ENCODE data around the gene CRY2.

Gene CRY2

DNA sequence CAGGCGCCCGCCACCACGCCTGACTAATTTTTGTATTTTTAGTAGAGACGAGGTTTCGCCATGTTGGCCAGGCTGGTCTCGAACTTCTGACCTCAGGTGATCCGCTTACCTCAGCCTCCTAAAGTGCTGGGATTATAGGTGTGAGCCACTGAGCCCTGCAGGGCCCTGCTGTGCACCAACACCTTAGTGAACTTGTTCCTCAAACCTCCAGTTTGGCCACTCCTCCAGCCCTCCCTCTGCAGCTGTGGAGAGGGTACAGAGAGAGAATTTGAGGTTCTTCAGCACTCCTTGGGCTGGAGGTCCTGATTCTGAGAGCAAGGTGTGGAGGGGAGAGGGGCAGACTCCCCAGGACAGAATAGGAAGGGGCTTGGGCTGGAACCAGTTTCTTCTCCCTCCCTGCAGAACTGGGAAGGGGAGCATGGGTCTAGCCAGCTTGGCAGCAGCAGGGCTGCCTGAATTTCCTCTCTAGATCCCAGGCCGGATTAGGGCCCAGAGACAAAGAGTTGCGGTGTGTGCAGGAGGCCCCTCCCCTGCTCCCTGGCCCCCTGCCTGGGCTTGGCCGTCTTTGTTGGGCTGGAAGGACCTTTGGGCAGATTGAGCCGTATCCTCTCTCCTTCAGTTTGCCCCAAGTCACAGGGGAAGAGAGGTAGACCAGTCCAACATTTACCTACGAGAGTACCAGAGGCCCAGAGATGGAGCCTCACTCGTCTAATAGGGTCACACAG lies 72.7 kb downstream of the CRY2 start:
- DNase-seq: no peak

DNA sequence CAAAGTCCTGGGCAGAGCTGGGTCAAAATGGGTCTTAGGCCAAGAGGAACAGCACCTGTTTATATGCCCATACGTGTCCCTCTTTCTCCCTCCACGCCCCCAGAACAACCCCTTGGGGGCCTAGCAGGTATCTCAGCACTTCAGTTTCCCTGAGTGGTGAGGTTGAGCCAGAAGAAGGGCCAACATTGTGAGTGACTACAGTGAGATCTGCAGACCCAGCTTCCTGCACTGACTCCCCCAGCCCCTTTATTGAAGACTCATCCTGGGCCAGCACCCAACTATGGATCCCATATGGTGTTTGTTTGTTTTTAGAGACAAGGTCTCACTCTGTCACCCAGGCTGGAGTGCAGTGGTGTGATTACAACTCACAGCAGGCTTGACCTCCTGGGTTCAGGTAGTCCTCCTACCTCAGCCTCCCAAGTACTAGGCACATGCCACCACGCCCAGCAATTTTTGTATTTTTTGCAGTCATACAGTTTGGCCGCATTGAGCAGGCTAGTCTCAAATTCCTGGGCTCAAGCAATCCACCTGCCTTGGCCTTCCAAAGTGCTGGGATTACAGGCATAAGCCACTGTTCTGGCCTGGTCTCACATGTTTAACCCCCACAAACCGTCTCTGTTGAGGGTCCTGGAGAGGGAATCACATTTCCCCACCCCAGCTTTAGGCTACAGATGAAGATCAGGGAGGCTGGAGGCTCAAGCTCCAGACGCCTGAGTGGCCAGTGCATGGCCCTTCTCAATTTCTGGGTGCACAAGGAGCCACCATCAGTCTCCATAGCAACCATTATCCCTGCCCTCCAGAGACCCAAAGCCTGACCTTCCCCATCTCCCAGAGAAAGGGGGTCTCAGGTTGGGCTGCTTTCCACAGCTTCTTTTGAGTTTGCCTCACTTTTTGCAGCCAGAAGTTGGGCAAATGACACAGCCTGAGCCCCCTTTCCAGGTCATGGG lies 73.5 kb downstream of the CRY2 start:
- DNase-seq: no peak

DNA sequence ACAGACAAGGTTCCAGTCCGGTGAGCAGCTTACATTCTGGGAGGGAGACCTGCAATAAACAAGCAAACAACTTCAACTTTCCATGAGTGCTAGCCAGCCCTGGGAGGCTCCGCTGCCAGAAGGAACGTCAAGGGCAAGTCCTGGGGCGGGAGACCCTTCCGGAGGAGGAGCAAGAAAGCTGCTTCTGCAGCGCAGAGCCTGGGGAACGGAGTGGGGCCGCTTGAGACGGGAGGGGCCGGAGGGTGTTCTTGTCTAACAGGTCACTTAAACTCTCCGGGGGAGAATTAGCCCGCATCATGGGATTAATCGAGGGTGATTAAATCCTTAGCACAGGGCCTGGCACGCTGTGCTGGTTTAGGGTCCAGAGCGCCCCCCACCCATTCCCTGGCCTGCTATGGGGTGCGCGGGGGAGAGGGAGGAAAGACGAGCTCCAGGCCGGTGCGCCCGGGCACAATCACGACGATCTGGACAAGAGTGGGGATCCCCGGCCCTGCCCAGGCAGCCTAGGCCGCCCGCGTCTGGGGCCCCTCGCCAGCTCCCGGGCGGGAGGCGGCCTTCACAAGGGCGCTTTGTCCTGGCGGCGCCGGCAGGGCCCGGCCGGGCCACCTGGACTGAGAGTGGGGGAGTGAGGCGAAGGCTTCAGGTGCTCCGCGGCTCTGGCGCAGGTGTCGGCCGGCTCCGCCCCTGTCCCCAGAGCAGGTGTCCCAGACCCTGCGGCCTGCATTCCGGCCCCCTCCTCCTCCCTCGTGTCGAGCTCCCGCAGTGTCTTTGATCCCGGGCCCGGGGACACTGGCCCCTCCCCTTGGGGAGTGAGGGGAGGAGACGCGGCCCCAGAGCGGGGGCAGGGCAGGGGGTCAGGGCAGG lies 74.5 kb downstream of the CRY2 start:
- DNase-seq: no peak

DNA sequence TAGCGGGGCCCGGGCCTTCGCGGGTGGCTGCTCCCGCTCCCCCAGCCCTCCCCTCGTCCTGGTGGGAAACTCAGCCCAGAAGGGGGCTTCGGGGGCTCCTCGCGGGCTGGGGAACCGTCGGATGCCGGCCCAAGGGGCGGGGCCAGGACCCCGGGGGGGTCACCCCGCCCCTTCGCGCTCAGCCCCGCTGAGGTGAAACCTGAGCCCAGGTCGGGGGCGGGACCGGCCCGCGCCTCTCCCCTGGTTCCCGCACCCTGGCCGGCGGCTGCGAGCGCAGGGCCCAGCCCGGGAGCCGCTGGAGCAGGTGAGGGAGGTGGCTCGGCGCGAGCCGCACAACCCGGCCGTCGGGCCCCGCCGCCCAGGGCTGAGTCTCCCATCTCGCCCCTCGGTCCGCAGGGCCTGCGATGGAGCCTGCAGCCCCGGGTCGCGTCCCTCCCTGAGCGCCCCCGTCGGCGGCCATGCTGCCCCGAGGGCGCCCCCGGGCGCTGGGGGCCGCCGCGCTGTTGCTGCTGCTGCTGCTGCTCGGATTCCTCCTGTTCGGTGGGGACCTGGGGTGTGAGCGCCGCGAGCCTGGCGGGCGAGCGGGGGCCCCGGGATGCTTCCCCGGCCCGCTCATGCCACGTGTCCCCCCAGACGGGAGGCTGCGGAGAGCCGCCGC lies 75.3 kb downstream of the CRY2 start, which contains the start of gene LARGE2:
Gene LARGE2 (plus strand): TSS at position 232 of the 658 bp plus-strand sequence. CDS start 227 bp downstream, at position 459.
- DNase-seq: no peak

DNA sequence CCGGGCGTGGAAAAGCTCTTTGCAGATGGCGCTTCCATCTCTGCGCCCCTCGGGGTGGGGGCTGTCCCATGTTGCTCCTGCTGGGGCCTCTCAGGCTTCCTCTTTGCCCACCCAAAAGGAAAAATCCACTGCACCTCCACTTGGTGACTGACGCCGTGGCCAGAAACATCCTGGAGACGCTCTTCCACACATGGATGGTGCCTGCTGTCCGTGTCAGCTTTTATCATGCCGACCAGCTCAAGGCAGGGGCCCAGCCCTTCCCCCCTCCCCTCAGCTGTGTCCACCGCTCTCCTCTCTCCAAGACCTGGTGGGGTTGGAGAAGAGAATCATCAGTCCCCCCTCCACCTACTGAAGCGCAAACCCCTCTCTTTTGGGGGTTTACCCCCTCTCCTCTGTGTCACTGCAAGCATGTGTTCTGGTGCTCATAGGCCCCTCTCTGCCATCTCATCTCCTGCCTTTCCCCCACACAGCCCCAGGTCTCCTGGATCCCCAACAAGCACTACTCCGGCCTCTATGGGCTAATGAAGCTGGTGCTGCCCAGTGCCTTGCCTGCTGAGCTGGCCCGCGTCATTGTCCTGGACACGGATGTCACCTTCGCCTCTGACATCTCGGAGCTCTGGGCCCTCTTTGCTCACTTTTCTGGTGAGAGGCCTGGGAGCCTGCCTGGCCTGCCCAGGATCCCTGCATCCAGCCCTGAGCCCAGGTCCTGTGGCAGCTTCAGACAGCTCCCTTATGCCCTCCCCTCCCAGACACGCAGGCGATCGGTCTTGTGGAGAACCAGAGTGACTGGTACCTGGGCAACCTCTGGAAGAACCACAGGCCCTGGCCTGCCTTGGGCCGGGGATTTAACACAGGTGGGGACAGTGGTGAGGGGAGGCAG lies 77.0 kb downstream of the CRY2 start:
- DNase-seq: no peak

DNA sequence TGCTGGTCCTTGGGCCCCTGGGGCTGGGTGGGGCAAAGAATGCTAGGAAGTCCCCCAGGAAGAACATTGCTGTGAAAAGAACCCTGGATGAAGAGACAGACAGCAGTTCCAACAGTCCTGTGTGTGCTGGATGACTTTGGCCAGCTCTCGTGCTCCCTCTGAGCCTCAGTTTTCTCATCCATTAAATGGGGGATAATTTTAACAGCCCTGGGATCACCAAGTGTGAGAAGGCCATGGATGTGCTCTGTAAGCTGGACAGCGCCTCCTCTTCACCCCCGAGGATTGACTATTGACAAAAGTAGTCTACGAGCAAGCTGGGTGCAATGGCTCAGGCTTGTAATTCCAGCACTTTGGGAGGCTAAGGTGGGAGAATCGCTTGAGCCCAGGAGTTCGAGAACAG lies 77.7 kb downstream of the CRY2 start:
- DNase-seq: no peak

DNA sequence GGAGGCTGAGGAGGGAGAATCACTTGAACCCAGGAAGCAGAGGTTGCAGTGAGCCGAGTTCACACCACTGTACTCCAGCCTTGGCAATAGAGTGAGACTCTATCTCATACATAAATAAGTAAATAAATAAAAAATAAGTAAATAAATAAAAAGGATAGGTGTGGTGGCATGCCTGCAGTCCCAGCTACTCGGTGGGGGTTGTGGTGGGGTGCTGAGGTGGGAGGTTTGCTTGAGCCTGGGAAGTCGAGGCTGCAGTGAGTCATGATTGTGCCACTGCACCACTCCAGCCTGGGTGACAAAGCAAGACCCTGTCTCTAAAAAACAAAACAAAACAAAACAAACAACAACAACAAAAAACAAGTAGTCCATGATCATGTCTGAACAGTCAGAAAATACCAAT lies 78.3 kb downstream of the CRY2 start:
- DNase-seq: no peak

DNA sequence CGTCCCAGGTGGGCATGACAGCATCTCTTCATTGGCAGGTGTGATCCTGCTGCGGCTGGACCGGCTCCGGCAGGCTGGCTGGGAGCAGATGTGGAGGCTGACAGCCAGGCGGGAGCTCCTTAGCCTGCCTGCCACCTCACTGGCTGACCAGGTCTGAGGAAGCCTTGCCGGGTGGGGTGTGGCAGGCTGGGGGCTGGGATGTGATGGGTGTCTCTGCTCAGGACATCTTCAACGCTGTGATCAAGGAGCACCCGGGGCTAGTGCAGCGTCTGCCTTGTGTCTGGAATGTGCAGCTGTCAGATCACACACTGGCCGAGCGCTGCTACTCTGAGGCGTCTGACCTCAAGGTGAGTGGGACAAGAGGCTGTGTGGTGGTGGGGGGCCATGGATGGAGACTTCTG lies 78.7 kb downstream of the CRY2 start:
- no peak for DNase-seq

DNA sequence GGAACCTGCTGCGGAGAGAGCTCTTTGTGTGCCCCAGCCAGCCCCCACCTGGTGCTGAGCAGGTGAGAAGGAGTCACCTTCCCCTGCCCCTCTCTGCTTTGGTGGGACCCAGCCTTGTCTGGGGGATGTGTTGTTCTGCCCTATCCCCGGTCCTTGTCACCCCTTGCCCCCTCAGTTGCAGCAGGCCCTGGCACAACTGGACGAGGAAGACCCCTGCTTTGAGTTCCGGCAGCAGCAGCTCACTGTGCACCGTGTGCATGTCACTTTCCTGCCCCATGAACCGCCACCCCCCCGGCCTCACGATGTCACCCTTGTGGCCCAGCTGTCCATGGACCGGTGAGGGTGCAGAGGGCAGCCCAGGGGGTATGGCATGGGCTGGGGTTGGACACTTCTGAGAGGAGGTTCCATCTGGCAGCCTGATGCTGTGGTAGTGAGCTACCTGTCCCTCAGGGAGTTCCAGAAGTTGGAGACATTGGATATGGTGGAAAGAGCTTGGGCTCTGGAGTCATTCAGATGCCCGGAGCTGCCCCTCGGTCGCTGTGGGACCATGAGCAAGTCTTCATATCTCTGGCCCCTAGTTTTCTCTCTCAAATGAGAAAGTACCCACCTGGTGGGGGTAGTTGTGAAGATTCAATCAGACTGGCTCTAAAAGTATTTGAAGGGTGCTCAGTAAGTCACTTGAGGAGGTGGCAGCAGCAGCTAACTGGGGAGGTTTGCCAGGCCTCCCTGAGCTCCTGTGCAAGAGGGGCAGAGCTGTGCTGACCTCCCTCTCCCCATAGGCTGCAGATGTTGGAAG lies 79.5 kb downstream of the CRY2 start:
- DNase-seq: no peak

DNA sequence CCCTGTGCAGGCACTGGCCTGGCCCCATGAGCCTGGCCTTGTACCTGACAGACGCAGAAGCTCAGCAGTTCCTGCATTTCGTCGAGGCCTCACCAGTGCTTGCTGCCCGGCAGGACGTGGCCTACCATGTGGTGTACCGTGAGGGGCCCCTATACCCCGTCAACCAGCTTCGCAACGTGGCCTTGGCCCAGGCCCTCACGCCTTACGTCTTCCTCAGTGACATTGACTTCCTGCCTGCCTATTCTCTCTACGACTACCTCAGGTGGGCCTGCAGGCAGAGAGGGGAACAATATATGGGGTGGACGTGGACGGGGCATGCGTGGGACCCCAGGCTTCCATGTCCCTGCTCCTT lies 80.0 kb downstream of the CRY2 start:
- no peak for DNase-seq

DNA sequence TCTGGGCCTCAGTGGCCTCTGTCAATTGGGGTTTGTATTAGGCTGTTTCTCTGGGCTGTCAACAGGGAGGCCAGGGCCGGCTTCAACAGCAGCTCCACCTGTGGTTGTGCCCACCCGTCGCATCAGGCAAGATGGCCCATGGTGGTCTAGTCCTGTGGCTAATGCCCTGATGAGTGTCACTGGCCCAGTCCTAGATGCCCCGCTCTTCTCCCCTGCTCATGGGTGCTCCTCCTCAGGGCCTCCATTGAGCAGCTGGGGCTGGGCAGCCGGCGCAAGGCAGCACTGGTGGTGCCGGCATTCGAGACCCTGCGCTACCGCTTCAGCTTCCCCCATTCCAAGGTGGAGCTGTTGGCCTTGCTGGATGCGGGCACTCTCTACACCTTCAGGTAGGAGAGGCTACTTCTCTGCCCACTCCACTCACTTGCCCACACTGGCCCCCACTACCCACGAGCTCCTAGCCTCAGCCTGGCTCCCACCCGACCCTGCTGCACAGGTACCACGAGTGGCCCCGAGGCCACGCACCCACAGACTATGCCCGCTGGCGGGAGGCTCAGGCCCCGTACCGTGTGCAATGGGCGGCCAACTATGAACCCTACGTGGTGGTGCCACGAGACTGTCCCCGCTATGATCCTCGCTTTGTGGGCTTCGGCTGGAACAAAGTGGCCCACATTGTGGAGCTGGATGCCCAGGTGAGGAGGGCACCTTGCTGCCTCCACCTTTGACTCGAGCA lies 80.6 kb downstream of the CRY2 start:
- DNase-seq: no peak

DNA sequence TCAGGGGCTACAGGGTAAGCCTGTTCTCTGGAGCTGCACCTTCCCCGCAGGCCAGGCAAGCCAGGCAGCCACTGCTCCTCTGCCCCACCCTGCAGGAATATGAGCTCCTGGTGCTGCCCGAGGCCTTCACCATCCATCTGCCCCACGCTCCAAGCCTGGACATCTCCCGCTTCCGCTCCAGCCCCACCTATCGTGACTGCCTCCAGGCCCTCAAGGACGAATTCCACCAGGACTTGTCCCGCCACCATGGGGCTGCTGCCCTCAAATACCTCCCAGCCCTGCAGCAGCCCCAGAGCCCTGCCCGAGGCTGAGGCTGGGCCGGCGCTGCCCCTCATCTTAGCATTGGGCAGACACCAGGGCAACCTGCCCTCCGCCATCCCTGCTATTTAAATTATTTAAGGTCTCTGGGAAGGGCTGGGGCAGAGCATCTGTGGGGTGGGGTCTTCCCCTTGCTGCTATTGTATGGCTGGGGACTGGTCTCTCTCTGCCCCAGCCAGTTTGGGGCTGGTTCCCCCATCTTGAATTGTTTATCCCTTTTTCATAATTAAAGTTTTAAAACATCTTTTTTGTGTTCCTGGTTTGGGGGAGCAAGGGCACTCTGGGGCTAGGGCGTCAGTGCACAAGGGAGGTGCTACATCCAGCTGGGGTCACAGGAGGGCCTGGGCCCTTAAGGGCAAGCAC lies 81.4 kb downstream of the CRY2 start:
- DNase-seq: no peak

DNA sequence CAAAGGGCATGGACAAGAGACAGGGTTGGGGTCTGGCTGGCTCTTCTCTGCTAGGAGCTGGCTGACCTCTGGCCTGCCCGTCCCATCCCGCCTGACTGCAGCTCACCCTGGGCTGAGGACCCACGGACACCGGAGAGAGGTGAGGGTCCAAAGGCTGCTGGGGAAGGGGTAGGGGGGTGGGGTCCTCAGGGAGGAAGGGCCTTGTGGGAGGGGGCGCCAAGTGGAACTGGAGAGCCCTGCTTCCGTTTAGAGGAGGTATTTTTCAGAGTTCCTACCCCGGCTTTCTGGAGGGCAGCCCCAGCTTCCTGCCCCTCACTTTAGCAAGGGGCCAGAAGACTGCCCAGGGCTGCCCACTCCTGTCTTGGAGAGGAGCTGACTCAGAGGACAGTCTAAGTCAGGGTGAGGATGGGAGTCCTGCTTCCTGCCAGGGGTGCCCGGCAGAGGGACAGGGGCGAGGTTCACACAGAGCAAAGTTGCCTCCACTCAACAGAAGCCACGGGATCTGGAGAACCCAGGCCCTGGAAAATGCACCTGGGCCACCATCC lies 82.3 kb downstream of the CRY2 start:
- no peak for DNase-seq

DNA sequence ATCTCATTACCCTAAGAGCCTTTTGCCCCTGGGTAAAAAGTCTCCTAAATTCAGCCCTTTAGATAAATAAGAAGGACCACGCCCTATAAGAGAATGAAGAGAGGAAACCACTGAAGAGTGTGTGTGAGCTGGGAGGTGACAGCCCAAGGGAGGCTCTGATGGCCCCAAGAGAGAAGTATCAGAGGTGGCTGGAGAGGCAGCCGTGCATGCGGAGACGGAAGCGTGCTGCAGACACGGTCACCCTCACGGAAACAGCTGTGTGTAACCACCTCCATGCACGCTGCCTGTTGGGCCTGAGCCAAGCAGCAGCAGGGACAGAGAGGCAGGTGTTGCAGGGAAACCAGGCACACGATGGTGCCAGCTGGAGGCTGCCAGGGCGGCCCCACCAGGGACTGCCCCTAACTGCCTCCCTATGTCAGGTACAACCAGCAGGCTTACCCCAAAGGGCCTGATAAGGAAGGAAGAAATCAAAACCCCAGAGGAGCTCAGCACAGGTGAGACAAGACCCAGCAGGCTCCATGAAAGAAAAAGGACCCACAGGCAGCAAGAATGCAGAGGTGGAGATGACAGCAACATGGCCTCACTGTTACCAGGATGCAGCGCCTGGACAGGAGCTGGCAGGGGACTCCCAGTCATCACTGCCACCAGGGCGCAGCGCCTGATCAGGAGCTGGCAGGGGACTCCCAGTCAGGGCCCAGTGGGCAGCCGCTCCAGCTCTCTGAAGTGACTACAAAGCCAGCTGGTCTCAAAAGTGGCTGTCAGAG lies 82.9 kb downstream of the CRY2 start:
- no peak for DNase-seq

DNA sequence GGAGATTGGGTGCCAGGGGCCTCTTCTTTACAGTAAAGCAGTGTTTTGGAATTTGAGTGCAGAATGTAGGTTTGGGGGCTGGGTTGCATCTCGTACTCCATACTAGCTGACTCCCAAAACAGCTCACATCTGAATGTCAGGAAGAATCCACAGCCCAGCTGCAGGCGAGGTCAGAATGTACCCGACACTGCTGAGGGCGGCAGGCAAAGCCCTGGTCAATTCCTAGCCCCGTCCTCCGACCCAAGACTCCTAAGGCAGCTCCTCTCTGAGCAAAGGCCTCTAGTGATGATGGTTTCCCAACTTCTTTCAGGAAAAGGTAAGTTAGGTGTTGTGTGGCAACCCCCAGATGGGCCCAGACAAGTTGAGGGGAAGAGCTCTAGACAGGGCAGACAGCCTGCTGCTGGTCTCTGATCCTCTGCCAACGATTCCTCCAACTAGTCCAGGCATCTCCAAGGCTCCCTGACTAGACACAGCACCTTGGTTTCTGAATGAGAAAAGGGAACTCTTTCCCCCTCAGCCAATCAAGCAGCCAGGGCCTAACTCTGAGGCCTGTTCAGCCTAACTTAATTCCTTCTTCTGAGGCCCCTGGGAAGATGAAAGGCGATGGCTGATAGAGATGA lies 83.8 kb downstream of the CRY2 start:
- DNase-seq: no peak

DNA sequence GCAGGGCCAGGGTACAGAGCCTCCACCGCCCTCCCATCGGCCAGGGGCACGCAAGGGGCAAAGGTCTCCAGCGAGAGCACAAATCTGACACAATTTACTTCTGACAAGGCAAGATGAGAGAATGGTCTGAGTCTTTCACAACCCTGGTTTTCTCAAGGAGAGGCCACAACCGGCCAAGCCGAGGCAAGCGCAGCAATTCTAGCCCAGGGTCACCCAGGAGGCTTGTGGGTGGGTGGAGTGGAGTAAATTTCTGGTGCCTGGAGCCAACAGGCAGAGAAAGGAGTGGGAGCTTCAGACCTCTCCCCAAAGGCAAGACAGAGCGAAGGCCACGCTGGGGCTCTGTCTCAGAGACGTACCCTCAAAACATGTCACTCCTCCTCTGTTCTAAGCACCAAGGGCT lies 84.5 kb downstream of the CRY2 start:
- no peak for DNase-seq

DNA sequence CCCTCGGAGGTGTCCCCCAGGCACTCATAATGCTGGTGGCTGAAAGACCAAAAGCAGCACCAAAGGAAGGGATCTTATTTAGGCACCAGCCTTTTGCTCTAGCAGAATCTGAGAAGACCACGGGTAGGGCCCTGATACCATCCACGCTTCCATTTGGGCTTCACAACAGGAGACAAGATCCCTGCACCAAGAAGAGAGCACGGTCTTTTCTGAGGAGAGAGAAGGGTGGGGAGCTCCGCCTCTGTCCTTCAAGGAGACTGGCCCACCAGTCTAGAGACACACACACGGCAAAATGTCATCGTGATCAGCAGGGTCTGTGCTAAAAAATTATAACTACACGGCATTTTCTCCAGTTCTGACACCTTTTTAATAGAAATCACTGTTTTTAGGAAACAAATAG lies 84.9 kb downstream of the CRY2 start:
- no peak for DNase-seq
